ENCODE results near the gene GMFB.
A peak's percentile ranks its signal among the peaks of the same experiment; 100 is the strongest.

Gene GMFB

GRCh38 chr14:54488646-54489317, at the start of gene GMFB:
GMFB (minus strand) TSS chr14:54488980; CDS start chr14:54488927, 53 bp downstream.
- peak; percentile 81 to 83 for DNase-seq (ENCODE audit: low read depth in 2 of 2)

- no peak for DNase-seq (ENCODE audit: low read depth in 2 of 2)
These were observed 49.3 kb upstream of the GMFB start for GRCh38 chr14:54538055-54538454.

- DNase-seq (ENCODE audit: low read depth in 2 of 2) = no peak
These were observed 48.9 kb upstream of the GMFB start for GRCh38 chr14:54537651-54538050.

- DNase-seq (ENCODE audit: low read depth in 2 of 2) = no peak
These were observed 46.9 kb upstream of the GMFB start for GRCh38 chr14:54535646-54536045.

- peak; percentile 17 to 18 for DNase-seq (ENCODE audit: low read depth in 2 of 2)
These were observed 46.3 kb upstream of the GMFB start for GRCh38 chr14:54535126-54535525.

GRCh38 chr14:54533100-54533499, 44.3 kb upstream of the GMFB start:
- no peak for DNase-seq (ENCODE audit: low read depth in 2 of 2)

- no peak for DNase-seq (ENCODE audit: low read depth in 2 of 2)
These were observed 43.6 kb upstream of the GMFB start for GRCh38 chr14:54532111-54533012.

GRCh38 chr14:54529811-54530210, 41.0 kb upstream of the GMFB start:
- peak in 1 of 2 experiments; percentile 20 for DNase-seq (ENCODE audit: low read depth in 2 of 2)

- no peak for DNase-seq (ENCODE audit: low read depth in 2 of 2)
These were observed 40.2 kb upstream of the GMFB start for GRCh38 chr14:54528973-54529372.

- no peak for DNase-seq (ENCODE audit: low read depth in 2 of 2)
These were observed 35.6 kb upstream of the GMFB start for GRCh38 chr14:54524410-54524809.

GRCh38 chr14:54516709-54517108, 27.9 kb upstream of the GMFB start:
- DNase-seq (ENCODE audit: low read depth in 2 of 2) = no peak

GRCh38 chr14:54515670-54516069, 26.9 kb upstream of the GMFB start:
- DNase-seq (ENCODE audit: low read depth in 2 of 2) = no peak

- no peak for DNase-seq (ENCODE audit: low read depth in 2 of 2)
These were observed 23.6 kb upstream of the GMFB start for GRCh38 chr14:54512393-54512792.

- peak; percentile 96 to 97 for DNase-seq (ENCODE audit: low read depth in 2 of 2)
These were observed 21.0 kb upstream of the GMFB start, which contains the start of gene CGRRF1 for GRCh38 chr14:54509546-54510501. CGRRF1 (plus strand) TSS chr14:54509906; CDS start chr14:54509960, 54 bp downstream.

- no peak for DNase-seq (ENCODE audit: low read depth in 2 of 2)
These were observed 14.7 kb upstream of the GMFB start for GRCh38 chr14:54503486-54503885.

GRCh38 chr14:54502602-54503001, 13.8 kb upstream of the GMFB start:
- no peak for DNase-seq (ENCODE audit: low read depth in 2 of 2)

- DNase-seq (ENCODE audit: low read depth in 2 of 2) = no peak
These were observed 12.7 kb upstream of the GMFB start for GRCh38 chr14:54501480-54501879.

- no peak for DNase-seq (ENCODE audit: low read depth in 2 of 2)
These were observed 12.0 kb upstream of the GMFB start for GRCh38 chr14:54500744-54501143.

- DNase-seq (ENCODE audit: low read depth in 2 of 2) = no peak
These were observed 9.8 kb upstream of the GMFB start for GRCh38 chr14:54498579-54498978.

GRCh38 chr14:54498095-54498531, 9.3 kb upstream of the GMFB start:
- no peak for DNase-seq (ENCODE audit: low read depth in 2 of 2)

GRCh38 chr14:54497224-54497623, 8.4 kb upstream of the GMFB start:
- no peak for DNase-seq (ENCODE audit: low read depth in 2 of 2)

- no peak for DNase-seq (ENCODE audit: low read depth in 2 of 2)
These were observed 4.5 kb upstream of the GMFB start for GRCh38 chr14:54493293-54493692.

Data from fibroblast of skin of left quadriceps (primary cell).